Lung (tissue), 12 donors: ENCODE data around the gene ZNF354B. TPM values are rescaled to one million over a fixed set of nuclear protein-coding genes. Genes with fewer than 3 reads are reported as not detected.
"Not testable (repeated sequence)": the region's sequence is repeated elsewhere in the genome, so short reads cannot be mapped to it uniquely, and the experiment has no call there.

Experiments
- ATAC-seq: fragments of 200-7000 bp; cut with Tn5 transposase; one replicate; pipeline ENCODE4 v1.9.1; 2020; ENCODE audit warnings: moderate number of reproducible peaks; ENCODE audit not compliant: insufficient read depth, low FRiP score
- DNase-seq, 3 donors: peaks; one replicate each; pipeline ENCODE4 v3.0.0-alpha.2; 2013 to 2017
- H3K27ac ChIP-seq, 2 donors: one replicate each; pipeline ENCODE4 v1.5.1; 2013; ENCODE audit warnings: mild to moderate bottlenecking in 2 of 2, moderate library complexity in 2 of 2, control low read depth in 1 of 2, inconsistent platforms in 1 of 2, low read depth in 1 of 2, low read length in 1 of 2
- H3K27me3 ChIP-seq, 3 donors: one replicate each; pipeline ENCODE4 v1.5.1; 2013; ENCODE audit warnings: low read length in 2 of 3; ENCODE audit not compliant: control insufficient read depth in 3 of 3, insufficient read depth in 3 of 3
- H3K36me3 ChIP-seq, 4 donors: one replicate each; pipeline ENCODE4 v1.5.1; 2013; ENCODE audit warnings: low read length in 4 of 4, mild to moderate bottlenecking in 1 of 4, moderate library complexity in 1 of 4; ENCODE audit not compliant: control insufficient read depth in 4 of 4, insufficient read depth in 4 of 4
- H3K4me1 ChIP-seq, 5 donors: one replicate each; pipeline ENCODE4 v1.5.1; 2013; ENCODE audit warnings: low read length in 5 of 5, mild to moderate bottlenecking in 2 of 5, moderate library complexity in 1 of 5; ENCODE audit not compliant: control insufficient read depth in 5 of 5, insufficient read depth in 5 of 5
- H3K4me3 ChIP-seq: one replicate; pipeline ENCODE4 v1.5.1; 2013; ENCODE audit warnings: mild to moderate bottlenecking, control low read depth, moderate library complexity
- H3K9ac ChIP-seq, 2 donors: one replicate each; pipeline ENCODE4 v1.5.1; 2013; ENCODE audit warnings: low read length in 2 of 2, control low read depth in 1 of 2; ENCODE audit not compliant: insufficient read depth in 1 of 2
- H3K9me3 ChIP-seq, 4 donors: one replicate each; pipeline ENCODE4 v1.5.1; 2013; ENCODE audit warnings: low read length in 3 of 4, mild to moderate bottlenecking in 1 of 4, moderate library complexity in 1 of 4; ENCODE audit not compliant: control insufficient read depth in 4 of 4, insufficient read depth in 3 of 4
- CTCF ChIP-seq: IDR thresholded peaks from 2 replicates; pipeline ENCODE4 v1.5.1; 2012; ENCODE audit warnings: mild to moderate bottlenecking; ENCODE audit errors: control extremely low read depth, extremely low read depth
- WGBS, 2 donors: extraction: QIAGEN DNeasy Blood & Tissue Kit; methylation state at CpG; one replicate each; pipeline ENCODE4 v1.1.7; 2013; 5-methylcytosine and 5-hydroxymethylcytosine counted together
- polyA plus RNA-seq, 2 donors: library from polyadenylated mRNA; stranded (reverse); fragments of 200-250 nt; gene quantifications; one replicate each; pipeline ENCODE4 v1.2.1, GENCODE V29; 2013
- total RNA-seq, 2 donors: library from RNA; depleted of rRNA in 1 of 2; stranded (reverse); fragments of >200 nt in 1 of 2; gene quantifications; one replicate each; pipeline ENCODE4 v1.2.1, GENCODE V29; 2014 to 2021
- donor health status: control.
- donor health status: control.
- donor health status: Bipolar disorder and iron deficiency.
- donor health status: healthy.
- donor health status: DM: yes; HTN: yes; CAD: no.

The ZNF354B gene
- total and polyA plus RNA-seq, 4 donors, result 4.5 to 27.4 (median 12.2) TPM

DNA sequence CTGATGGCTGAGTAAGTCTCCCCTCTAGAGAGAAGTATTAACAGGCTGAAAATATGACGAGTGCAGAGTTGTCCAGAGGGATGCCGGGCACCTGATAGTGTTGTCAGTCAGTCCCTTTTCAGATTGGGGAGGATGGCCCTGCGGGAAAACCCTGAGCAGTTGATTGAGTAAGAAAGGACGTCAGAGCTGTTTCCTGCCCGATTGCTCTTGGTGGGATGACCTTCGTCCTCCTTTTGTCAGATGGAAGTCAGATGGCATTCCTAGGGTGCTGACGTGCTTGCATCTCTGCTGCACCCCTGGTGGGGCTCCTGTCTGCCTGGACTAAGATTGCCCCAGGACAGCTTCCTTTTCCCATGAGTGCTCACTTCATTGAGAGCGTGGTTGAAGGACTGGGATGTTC lies 9.8 kb downstream of the ZNF354B start:
- ATAC-seq (no peak), DNase-seq (no peak)
- Histone ChIP-seq H3K27ac (no peak overlapping the region), H3K4me1 (peaks cover 0 to 2% (median 0%) of the 10 kb centered on the region in 5 donors), H3K36me3 (peaks cover 41 to 71% (median 45%) of the 10 kb centered on the region in 4 donors), H3K27me3 (no peaks in the 10 kb centered on the region), H3K9ac (no peak overlapping the region), H3K9me3 (peaks cover 0 to 33% (median 3%) of the 10 kb centered on the region in 4 donors), H3K4me3 (no peak overlapping the region)
- no peak for TF ChIP-seq CTCF
- WGBS, 2 donors, result 79 to 80% methylated on average over 8 of the region's 8 CpGs

- ATAC-seq (no peak), DNase-seq (no peak)
- no peak overlapping the region for H3K27ac ChIP-seq
- peaks cover 0 to 39% (median 4%) of the 10 kb centered on the region in 4 donors for H3K9me3 ChIP-seq
- 93 to 98% methylated on average over 8 of the region's 8 CpGs for WGBS, 2 donors
- H3K27me3 ChIP-seq, result no peaks in the 10 kb centered on the region
- peaks cover 46 to 77% (median 51%) of the 10 kb centered on the region in 4 donors for H3K36me3 ChIP-seq
- no peak overlapping the region for H3K4me3 ChIP-seq
- TF ChIP-seq CTCF, result no peak
- no peak overlapping the region for H3K9ac ChIP-seq
- H3K4me1 ChIP-seq, result peaks cover 0 to 2% (median 0%) of the 10 kb centered on the region in 5 donors
Observed at GRCh38 chr5:178870411-178870810, 10.7 kb downstream of the ZNF354B start.

DNA sequence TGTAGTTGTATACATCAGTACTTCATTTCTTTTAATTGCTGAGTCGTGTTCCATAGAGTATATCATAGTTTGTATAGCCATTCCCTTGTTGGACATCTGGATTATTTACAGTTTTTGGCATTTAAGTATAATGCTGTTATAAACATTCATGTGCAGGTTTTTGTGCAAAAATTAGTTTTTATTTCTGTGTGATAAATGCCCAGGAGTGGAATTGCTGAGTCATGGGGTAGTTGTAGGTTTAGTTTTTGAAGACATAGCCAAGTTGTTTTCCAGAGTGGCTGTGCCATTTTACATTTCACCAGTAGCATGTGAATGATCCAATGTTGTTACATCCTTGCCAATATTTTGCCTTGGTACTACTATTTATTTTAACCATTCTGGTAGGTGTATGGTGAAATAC lies 12.5 kb downstream of the ZNF354B start:
- no peak for ATAC-seq
- H3K4me3 ChIP-seq, result no peak overlapping the region
- H3K9me3 ChIP-seq, result peaks cover 0 to 49% (median 10%) of the 10 kb centered on the region in 4 donors
- peaks cover 46 to 73% (median 50%) of the 10 kb centered on the region in 4 donors for H3K36me3 ChIP-seq
- no peak overlapping the region for H3K27ac ChIP-seq
- no peak for TF ChIP-seq CTCF
- no peaks in the 10 kb centered on the region for H3K27me3 ChIP-seq
- DNase-seq, result no peak
- WGBS, 2 donors, result 96 to 100% methylated on average over 1 of the region's 1 CpG
- no peak overlapping the region for H3K9ac ChIP-seq
- peaks cover 0 to 2% (median 0%) of the 10 kb centered on the region in 5 donors for H3K4me1 ChIP-seq

- DNase-seq, H3K27ac ChIP-seq, H3K27me3 ChIP-seq, ATAC-seq, H3K9ac ChIP-seq, H3K4me3 ChIP-seq, H3K4me1 ChIP-seq: not testable (repeated sequence)
- peaks cover 10 to 74% (median 49%) of the 10 kb centered on the region in 4 donors for H3K36me3 ChIP-seq
- 96 to 99% methylated on average over 4 of the region's 4 CpGs for WGBS, 2 donors
- H3K9me3 ChIP-seq, result peaks cover 28 to 57% (median 33%) of the 10 kb centered on the region in 4 donors
Observed at GRCh38 chr5:178883115-178883694, 23.5 kb downstream of the ZNF354B start.
